HEK293 (cell line): ENCODE results near the gene CHST15.

Experiments
- KLF10 ChIP-seq: fragments of 450-650 bp; IDR thresholded peaks from 2 replicates; pipeline ENCODE4 v1.5.1; 2018; ENCODE audit warnings: missing biosample characterization, mild to moderate bottlenecking, missing genetic modification characterization
- SCRT1 ChIP-seq: fragments of 450-650 bp; formaldehyde crosslinking; IDR thresholded peaks from 2 replicates; pipeline ENCODE4 v1.5.1; 2016; ENCODE audit warnings: missing biosample characterization, missing genetic modification characterization, borderline replicate concordance
- ZBTB21 ChIP-seq: fragments of 450-650 bp; formaldehyde crosslinking; IDR thresholded peaks from 2 replicates; pipeline ENCODE4 v1.5.1; 2017; ENCODE audit warnings: missing biosample characterization, missing genetic modification characterization
- ZFP41 ChIP-seq: fragments of 450-650 bp; formaldehyde crosslinking; IDR thresholded peaks from 2 replicates; pipeline ENCODE4 v1.5.1; 2016; ENCODE audit warnings: missing biosample characterization, missing genetic modification characterization, borderline replicate concordance
- ZNF223 ChIP-seq: fragments of 450-650 bp; formaldehyde crosslinking; IDR thresholded peaks from 2 replicates; pipeline ENCODE4 v1.5.1; 2016; ENCODE audit warnings: missing biosample characterization, missing genetic modification characterization
- ZNF274 ChIP-seq, 2 experiments: fragments of 200-500 bp in 1 of 2; fragments of 450-650 bp in 1 of 2; sonication (Bioruptor generic) in 1 of 2; formaldehyde crosslinking in 1 of 2; IDR thresholded peaks; 2 replicates each; pipeline versions ENCODE4 v1.5.1 to v1.6.1; 2014 to 2016; ENCODE audit warnings: borderline replicate concordance in 1 of 2, inconsistent platforms in 1 of 2, low read length in 1 of 2, missing biosample characterization in 1 of 2, missing genetic modification characterization in 1 of 2
- ZNF341 ChIP-seq: fragments of 450-650 bp; formaldehyde crosslinking; IDR thresholded peaks from 2 replicates; pipeline ENCODE4; 2016; ENCODE audit warnings: low read depth, missing biosample characterization, missing genetic modification characterization
- ZNF629 ChIP-seq: fragments of 450-650 bp; formaldehyde crosslinking; IDR thresholded peaks from 2 replicates; pipeline ENCODE4 v1.5.1; 2017; ENCODE audit warnings: missing biosample characterization, missing genetic modification characterization
- TF ChIP-seq, protein P1 (sequence below): fragments of 450-650 bp; formaldehyde crosslinking; IDR thresholded peaks from 2 replicates; pipeline ENCODE4 v1.5.1; 2016; ENCODE audit warnings: missing biosample characterization, missing genetic modification characterization
- TF ChIP-seq, protein P2 (sequence below): fragments of 450-650 bp; formaldehyde crosslinking; IDR thresholded peaks from 2 replicates; pipeline ENCODE4 v1.5.1; 2016; ENCODE audit warnings: missing biosample characterization, missing genetic modification characterization
- TF ChIP-seq, protein P3 (sequence below): fragments of 450-650 bp; formaldehyde crosslinking; IDR thresholded peaks from 2 replicates; pipeline ENCODE4 v1.5.1; 2016; ENCODE audit warnings: missing biosample characterization, missing genetic modification characterization, low read depth
- TF ChIP-seq, protein P4 (sequence below): fragments of 450-650 bp; formaldehyde crosslinking; IDR thresholded peaks from 2 replicates; pipeline ENCODE4 v1.5.1; 2017; ENCODE audit warnings: missing biosample characterization, missing genetic modification characterization

DNA sequence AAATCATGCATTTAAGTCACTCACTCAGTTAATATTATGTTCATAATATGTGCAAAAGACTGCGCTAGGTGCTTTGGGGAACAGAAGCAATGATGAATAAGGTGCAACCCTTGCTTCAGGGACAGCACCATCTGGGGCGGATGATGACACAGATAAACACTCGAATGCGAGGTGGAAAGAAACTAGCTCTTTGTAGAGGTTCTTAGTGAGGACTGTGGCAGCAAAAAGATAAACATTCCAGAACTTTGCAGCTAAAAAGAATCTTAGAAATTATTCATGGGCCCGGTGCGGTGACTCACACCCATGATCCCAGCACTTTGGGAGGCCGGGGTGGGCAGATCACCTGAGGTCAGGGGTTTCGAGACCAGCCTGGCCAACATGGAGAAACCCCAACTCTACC, 29.8 kb upstream of the CHST15 start:
- TF ChIP-seq, protein P1, sequence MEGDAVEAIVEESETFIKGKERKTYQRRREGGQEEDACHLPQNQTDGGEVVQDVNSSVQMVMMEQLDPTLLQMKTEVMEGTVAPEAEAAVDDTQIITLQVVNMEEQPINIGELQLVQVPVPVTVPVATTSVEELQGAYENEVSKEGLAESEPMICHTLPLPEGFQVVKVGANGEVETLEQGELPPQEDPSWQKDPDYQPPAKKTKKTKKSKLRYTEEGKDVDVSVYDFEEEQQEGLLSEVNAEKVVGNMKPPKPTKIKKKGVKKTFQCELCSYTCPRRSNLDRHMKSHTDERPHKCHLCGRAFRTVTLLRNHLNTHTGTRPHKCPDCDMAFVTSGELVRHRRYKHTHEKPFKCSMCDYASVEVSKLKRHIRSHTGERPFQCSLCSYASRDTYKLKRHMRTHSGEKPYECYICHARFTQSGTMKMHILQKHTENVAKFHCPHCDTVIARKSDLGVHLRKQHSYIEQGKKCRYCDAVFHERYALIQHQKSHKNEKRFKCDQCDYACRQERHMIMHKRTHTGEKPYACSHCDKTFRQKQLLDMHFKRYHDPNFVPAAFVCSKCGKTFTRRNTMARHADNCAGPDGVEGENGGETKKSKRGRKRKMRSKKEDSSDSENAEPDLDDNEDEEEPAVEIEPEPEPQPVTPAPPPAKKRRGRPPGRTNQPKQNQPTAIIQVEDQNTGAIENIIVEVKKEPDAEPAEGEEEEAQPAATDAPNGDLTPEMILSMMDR = no peak
- TF ChIP-seq ZNF274 (IDR thresholded peaks at IDR 0.05; ENCODE audit: low read length) (no peak), ZNF274 (tag by site-specific recombination; IDR thresholded peaks at IDR 0.05; ENCODE audit: borderline replicate concordance) (no peak), ZNF341 (tag by site-specific recombination) (no peak), ZBTB21 (tag by site-specific recombination) (no peak), KLF10 (tag by site-specific recombination) (no peak), SCRT1 (tag by site-specific recombination) (no peak), ZNF223 (tag by site-specific recombination) (no peak), ZFP41 (tag by site-specific recombination) (no peak), ZNF629 (tag by site-specific recombination) (no peak)
- TF ChIP-seq, protein P2, sequence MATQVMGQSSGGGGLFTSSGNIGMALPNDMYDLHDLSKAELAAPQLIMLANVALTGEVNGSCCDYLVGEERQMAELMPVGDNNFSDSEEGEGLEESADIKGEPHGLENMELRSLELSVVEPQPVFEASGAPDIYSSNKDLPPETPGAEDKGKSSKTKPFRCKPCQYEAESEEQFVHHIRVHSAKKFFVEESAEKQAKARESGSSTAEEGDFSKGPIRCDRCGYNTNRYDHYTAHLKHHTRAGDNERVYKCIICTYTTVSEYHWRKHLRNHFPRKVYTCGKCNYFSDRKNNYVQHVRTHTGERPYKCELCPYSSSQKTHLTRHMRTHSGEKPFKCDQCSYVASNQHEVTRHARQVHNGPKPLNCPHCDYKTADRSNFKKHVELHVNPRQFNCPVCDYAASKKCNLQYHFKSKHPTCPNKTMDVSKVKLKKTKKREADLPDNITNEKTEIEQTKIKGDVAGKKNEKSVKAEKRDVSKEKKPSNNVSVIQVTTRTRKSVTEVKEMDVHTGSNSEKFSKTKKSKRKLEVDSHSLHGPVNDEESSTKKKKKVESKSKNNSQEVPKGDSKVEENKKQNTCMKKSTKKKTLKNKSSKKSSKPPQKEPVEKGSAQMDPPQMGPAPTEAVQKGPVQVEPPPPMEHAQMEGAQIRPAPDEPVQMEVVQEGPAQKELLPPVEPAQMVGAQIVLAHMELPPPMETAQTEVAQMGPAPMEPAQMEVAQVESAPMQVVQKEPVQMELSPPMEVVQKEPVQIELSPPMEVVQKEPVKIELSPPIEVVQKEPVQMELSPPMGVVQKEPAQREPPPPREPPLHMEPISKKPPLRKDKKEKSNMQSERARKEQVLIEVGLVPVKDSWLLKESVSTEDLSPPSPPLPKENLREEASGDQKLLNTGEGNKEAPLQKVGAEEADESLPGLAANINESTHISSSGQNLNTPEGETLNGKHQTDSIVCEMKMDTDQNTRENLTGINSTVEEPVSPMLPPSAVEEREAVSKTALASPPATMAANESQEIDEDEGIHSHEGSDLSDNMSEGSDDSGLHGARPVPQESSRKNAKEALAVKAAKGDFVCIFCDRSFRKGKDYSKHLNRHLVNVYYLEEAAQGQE (tag by site-specific recombination) = no peak
- TF ChIP-seq, protein P3, sequence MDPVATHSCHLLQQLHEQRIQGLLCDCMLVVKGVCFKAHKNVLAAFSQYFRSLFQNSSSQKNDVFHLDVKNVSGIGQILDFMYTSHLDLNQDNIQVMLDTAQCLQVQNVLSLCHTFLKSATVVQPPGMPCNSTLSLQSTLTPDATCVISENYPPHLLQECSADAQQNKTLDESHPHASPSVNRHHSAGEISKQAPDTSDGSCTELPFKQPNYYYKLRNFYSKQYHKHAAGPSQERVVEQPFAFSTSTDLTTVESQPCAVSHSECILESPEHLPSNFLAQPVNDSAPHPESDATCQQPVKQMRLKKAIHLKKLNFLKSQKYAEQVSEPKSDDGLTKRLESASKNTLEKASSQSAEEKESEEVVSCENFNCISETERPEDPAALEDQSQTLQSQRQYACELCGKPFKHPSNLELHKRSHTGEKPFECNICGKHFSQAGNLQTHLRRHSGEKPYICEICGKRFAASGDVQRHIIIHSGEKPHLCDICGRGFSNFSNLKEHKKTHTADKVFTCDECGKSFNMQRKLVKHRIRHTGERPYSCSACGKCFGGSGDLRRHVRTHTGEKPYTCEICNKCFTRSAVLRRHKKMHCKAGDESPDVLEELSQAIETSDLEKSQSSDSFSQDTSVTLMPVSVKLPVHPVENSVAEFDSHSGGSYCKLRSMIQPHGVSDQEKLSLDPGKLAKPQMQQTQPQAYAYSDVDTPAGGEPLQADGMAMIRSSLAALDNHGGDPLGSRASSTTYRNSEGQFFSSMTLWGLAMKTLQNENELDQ (tag by site-specific recombination) = no peak
- TF ChIP-seq, protein P4, sequence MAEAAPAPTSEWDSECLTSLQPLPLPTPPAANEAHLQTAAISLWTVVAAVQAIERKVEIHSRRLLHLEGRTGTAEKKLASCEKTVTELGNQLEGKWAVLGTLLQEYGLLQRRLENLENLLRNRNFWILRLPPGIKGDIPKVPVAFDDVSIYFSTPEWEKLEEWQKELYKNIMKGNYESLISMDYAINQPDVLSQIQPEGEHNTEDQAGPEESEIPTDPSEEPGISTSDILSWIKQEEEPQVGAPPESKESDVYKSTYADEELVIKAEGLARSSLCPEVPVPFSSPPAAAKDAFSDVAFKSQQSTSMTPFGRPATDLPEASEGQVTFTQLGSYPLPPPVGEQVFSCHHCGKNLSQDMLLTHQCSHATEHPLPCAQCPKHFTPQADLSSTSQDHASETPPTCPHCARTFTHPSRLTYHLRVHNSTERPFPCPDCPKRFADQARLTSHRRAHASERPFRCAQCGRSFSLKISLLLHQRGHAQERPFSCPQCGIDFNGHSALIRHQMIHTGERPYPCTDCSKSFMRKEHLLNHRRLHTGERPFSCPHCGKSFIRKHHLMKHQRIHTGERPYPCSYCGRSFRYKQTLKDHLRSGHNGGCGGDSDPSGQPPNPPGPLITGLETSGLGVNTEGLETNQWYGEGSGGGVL = no peak
